ENCODE measurements around the gene FHOD3. TPM values are rescaled to one million over a fixed set of nuclear protein-coding genes. Genes with fewer than 3 reads are reported as not detected.
A peak's percentile ranks its signal among the peaks of the same experiment; 100 is the strongest.

FHOD3 gene
- total and polyA plus RNA-seq, 7 donors: 5.4 to 98.2 (median 20.2) TPM

DNA sequence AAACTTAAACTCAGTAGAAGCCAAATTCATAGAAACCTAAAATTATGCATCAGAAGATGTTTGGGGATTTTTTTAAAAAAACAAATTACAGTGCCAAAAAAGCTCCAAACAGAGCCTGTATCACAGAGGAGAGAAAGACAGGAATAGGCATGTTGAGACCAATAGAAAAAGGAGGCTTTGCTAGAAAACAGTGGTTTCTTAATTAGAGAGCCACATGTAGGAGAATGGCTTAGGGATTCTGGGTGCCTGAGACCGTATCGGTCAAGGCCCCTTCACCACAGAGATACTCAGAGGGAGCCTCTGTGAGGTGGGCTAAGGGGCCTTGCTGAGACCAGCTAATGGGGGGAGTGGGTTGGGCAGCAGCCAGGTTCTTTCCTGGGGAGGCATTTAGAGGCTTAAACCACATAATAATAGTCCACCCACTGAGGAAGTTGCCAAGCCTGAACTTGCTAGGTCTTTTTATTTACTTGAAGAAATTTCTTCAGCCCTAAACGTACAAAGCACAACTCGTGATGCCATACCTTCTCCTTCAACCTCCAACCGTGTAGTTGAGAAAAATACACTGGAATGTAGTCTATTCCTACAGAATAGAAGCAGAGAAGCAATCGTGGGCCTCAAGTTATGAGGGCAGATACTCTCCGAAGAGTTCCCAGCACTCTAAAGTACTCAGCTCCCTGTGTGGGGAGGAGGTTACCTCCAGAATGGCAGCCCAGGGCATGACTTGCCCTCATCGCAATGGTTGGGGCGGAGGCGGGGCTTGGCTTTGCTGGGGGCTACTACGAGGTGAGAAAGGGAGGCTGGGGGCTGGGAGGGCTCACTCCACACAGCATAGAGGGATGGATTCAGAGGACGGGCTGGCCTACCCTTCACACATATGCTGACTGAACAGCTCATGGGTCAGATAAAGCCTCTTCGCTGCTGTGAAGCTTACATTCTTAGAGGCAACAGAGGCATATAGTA, 293.4 kb downstream of the FHOD3 start:
- Histone ChIP-seq H3K4me3 (no peak overlapping the region), H3K27ac (no peak overlapping the region), H3K9me3 (no peaks in the 10 kb centered on the region), H3K36me3 (ENCODE audit: insufficient read depth in 1 of 2, low read depth in 1 of 2) (no peaks in the 10 kb centered on the region), H3K27me3 (ENCODE audit: insufficient read depth in 3 of 3, low read length in 2 of 3) (no peaks in the 10 kb centered on the region), H3K4me1 (no peaks in the 10 kb centered on the region)
- no peak for TF ChIP-seq CTCF (IDR thresholded peaks at IDR 0.05)
- intact Hi-C loops (cut with DNase I): no loop called here
- no peak for ATAC-seq
- WGBS, 3 donors: 90 to 93% (median 90%) methylated on average over 13 of the region's 13 CpGs
- no peak for DNase-seq

DNA sequence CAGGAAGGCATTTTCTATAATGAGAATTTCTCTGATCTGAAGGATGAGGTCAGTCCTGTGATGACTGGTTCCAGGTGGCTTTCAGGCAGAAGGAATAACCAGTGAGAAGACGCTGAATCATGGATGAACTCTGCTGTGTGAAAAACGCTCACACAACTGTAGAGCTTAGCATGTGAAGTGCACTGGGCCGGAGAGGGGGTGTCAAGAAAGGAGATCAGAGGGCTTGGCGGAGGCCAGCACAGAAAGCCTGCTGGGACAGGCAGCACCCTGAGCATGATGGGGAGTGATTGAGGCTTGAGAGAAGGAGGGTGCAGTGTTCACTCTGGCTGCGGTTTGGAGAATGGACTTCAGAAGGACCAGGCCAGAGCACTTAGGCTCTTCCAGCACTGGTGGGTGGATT, 294.8 kb downstream of the FHOD3 start:
- Histone ChIP-seq H3K9me3 (no peaks in the 10 kb centered on the region), H3K27me3 (ENCODE audit: insufficient read depth in 3 of 3, low read length in 2 of 3) (no peaks in the 10 kb centered on the region), H3K27ac (no peak overlapping the region), H3K36me3 (ENCODE audit: insufficient read depth in 1 of 2, low read depth in 1 of 2) (no peaks in the 10 kb centered on the region), H3K4me3 (no peak overlapping the region), H3K4me1 (no peaks in the 10 kb centered on the region)
- no peak for ATAC-seq
- DNase-seq: no peak
- 90 to 96% (median 93%) methylated on average over 5 of the region's 5 CpGs for WGBS, 3 donors
- no peak for TF ChIP-seq CTCF (IDR thresholded peaks at IDR 0.05)
- intact Hi-C loops (cut with DNase I): no loop called here

GRCh38 chr18:36593001-36593400, 295.5 kb downstream of the FHOD3 start:
- Histone ChIP-seq H3K36me3 (ENCODE audit: insufficient read depth in 1 of 2, low read depth in 1 of 2) (no peaks in the 10 kb centered on the region), H3K4me1 (no peaks in the 10 kb centered on the region), H3K27ac (no peak overlapping the region), H3K4me3 (no peak overlapping the region), H3K9me3 (no peaks in the 10 kb centered on the region), H3K27me3 (ENCODE audit: insufficient read depth in 3 of 3, low read length in 2 of 3) (no peaks in the 10 kb centered on the region)
- peak in 1 of 4 donors; percentile 53 for ATAC-seq
- intact Hi-C loops (cut with DNase I): no loop called here
- TF ChIP-seq CTCF (IDR thresholded peaks at IDR 0.05): no peak
- DNase-seq: no peak

DNA sequence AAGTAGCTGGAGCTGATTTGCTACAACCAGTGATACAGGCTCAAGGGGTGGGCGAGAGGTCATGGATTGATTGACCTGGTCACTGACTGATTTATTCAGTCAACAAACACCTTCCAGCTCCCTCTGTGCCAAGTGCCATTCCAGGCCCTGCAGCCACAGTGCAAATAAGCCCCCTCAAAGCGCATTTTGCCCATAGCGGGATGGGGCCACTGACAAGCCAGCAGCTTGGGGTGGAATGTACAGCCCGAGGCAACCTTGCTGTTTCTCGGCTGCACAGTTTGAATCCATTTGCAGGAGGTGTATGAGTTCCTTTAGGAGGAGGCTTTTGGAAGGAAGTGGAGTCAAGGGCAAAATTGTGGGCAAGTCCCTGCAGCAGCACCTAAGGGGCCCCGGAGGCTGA, 296.1 kb downstream of the FHOD3 start:
- no peaks in the 10 kb centered on the region for H3K9me3 ChIP-seq
- no peaks in the 10 kb centered on the region for H3K36me3 ChIP-seq (ENCODE audit: insufficient read depth in 1 of 2, low read depth in 1 of 2)
- DNase-seq (no peak), ATAC-seq (no peak)
- no peak for TF ChIP-seq CTCF (IDR thresholded peaks at IDR 0.05)
- H3K4me3 ChIP-seq: no peak overlapping the region
- no peak overlapping the region for H3K27ac ChIP-seq
- 94 to 95% (median 95%) methylated on average over 6 of the region's 6 CpGs for WGBS, 3 donors
- H3K4me1 ChIP-seq: no peaks in the 10 kb centered on the region
- no peaks in the 10 kb centered on the region for H3K27me3 ChIP-seq (ENCODE audit: insufficient read depth in 3 of 3, low read length in 2 of 3)
- intact Hi-C loops (cut with DNase I): no loop called here
